ENCODE results near the gene AVPI1. TPM values are rescaled to one million over a fixed set of nuclear protein-coding genes. Genes with fewer than 3 reads are reported as not detected.
A peak's percentile ranks its signal among the peaks of the same experiment; 100 is the strongest.

The AVPI1 gene
- total and polyA plus RNA-seq, 10 of the 15 experiments (the other 5 are each of a cell fraction or from before 2014, with no cell fraction given) = 0.08 to 1.4 (median 0.84) TPM

DNA sequence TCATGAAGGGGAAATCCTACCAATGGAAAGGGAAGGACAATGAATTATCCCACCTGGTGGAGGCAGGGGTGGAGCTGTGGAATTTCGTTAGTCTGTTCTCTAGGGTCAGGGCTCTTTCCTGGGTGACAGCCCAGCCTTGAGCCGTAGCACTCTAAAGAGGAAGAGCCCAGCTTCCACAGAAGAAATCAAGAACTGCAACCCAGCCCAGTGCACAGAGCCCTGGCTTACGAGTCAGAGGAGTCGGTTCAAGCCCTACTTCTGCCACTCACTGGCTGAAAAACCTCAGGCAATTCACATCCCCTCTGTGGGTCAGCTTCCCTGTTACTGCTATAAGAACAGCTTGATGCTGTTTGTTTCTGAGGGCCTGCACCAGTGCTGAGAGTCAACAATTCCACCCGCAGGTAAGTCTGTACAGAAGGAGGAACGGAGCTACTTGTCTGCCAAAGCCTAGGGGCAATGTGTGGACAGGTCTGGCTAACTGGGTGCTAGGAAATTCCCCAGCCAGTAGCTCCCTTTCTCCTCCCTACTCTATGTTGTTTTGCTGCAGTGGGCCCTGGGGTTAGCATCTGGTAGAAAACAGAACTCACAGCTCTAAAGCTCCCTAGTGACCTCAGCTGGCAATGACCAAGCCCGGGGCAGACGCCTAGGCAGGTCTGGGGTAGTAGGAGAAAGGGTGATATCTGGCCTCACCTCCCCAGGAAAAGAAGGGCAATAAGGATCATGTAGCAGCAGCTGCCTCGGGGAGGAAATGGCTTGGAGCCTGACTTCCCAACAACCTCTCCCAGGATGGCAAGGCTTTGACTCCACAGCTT is 3.3 kb downstream of the AVPI1 start:
- Histone ChIP-seq H3K27ac (ENCODE audit: control insufficient read depth, insufficient read depth) (no peak overlapping the region), H3K4me1 (ENCODE audit: control insufficient read depth, insufficient read depth, low read length) (peaks cover 18% of the 10 kb centered on the region), H3K79me2 (ENCODE audit: control insufficient read depth, insufficient read depth, low read length) (no peaks in the 10 kb centered on the region), H2AFZ (ENCODE audit: control insufficient read depth, low read depth, low read length) (no peak overlapping the region), H3K36me3 (ENCODE audit: control insufficient read depth in 2 of 2, insufficient read depth in 2 of 2, low read length in 1 of 2) (no peaks in the 10 kb centered on the region), H3K9me3 (replicated peaks; ENCODE audit: control insufficient read depth, insufficient read depth, low read length) (no peaks in the 10 kb centered on the region), H4K20me1 (ENCODE audit: control insufficient read depth, insufficient read depth) (no peaks in the 10 kb centered on the region), H3K9ac (ENCODE audit: control insufficient read depth, insufficient read depth, low read length) (no peak overlapping the region), H3K27me3 (replicated peaks in 1 of 2; ENCODE audit: control insufficient read depth in 2 of 2, insufficient read depth in 2 of 2, low read length in 1 of 2) (no peaks in the 10 kb centered on the region; a peak in 1 of 4 replicates), H3K4me2 (ENCODE audit: control insufficient read depth, insufficient read depth) (no peak overlapping the region), H3K4me3 (no peak overlapping the region)
- in situ Hi-C loops (cut with MboI) (no loop called here), intact Hi-C loops (cut with micrococcal nuclease; ENCODE audit: unreplicated experiment) (no loop called here)
- WGBS (ENCODE audit: insufficient coverage, insufficient replicate concordance, low lambda C conversion rate, missing lambda C conversion rate) = 51% methylated on average over 9 of the region's 9 CpGs
- ATAC-seq (no peak), DNase-seq (ENCODE audit: low read depth, low spot score) (no peak), FAIRE-seq (no peak)
- ChIA-PET CTCF (interaction anchor here (0.5 to 11.3 kb wide), 14 partner anchors 9 to 139 kb away, joined by 3 to 124 read pairs (median 4); partner anchors contain the start of genes ANKRD2 and ZFYVE27), POLR2A (interaction anchor here (0.8 to 1.4 kb wide), 2 partner anchors 51 to 53 kb away, joined by 3 to 4 read pairs; partner anchors contain the start of gene ZFYVE27), SMC1A (ENCODE audit: uncharacterized antibody, unreplicated experiment) (interaction anchor here (1.3 to 5.9 kb wide), 5 partner anchors 20 to 53 kb away, joined by 3 to 38 read pairs (median 5); no protein-coding TSS in a partner anchor), RAD21 (ENCODE audit: unreplicated experiment) (interaction anchor here (0.7 to 1.1 kb wide), 2 partner anchors 18 to 112 kb away, joined by 3 to 7 read pairs; partner anchors contain the start of gene ANKRD2)
- BruUV-seq (replicated peaks) = no TSS peak
- no peak for TF ChIP-seq MTA3 (IDR thresholded peaks at IDR 0.05; ENCODE audit: borderline replicate concordance, low read length)
- TF ChIP-seq, protein P1, sequence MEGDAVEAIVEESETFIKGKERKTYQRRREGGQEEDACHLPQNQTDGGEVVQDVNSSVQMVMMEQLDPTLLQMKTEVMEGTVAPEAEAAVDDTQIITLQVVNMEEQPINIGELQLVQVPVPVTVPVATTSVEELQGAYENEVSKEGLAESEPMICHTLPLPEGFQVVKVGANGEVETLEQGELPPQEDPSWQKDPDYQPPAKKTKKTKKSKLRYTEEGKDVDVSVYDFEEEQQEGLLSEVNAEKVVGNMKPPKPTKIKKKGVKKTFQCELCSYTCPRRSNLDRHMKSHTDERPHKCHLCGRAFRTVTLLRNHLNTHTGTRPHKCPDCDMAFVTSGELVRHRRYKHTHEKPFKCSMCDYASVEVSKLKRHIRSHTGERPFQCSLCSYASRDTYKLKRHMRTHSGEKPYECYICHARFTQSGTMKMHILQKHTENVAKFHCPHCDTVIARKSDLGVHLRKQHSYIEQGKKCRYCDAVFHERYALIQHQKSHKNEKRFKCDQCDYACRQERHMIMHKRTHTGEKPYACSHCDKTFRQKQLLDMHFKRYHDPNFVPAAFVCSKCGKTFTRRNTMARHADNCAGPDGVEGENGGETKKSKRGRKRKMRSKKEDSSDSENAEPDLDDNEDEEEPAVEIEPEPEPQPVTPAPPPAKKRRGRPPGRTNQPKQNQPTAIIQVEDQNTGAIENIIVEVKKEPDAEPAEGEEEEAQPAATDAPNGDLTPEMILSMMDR (IDR thresholded peaks at IDR 0.05 in 2 of 3, conservative IDR thresholded peaks at IDR 0.05 in 1 of 3; ENCODE audit: control insufficient read depth in 2 of 3, extremely low read depth in 1 of 3, insufficient read depth in 1 of 3, low read depth in 3 of 3, low read length in 3 of 3) = peak in 1 of 3 experiments; percentile 9; a peak in 1 of 6 replicates
